IMR-90 (cell line): ENCODE results near the gene PLA2G4C. TPM values are rescaled to one million over a fixed set of nuclear protein-coding genes. Genes with fewer than 3 reads are reported as not detected.

Experiments
- ATAC-seq: fragments of 200-7000 bp; cut with Tn5 transposase; 2 replicates; pipeline ENCODE4 v1.9.1; 2020; ENCODE audit warnings: low read depth, mild to moderate bottlenecking, moderate library complexity
- BruUV-seq: library from RNA; stranded (reverse); fragments of 400-500 nt; replicated peaks from 2 replicates; lab custom pipeline; 2021; lab: Mats Ljungman, UMichigan
- CTCF ChIA-PET: fragments of 300-600 bp; formaldehyde crosslinking; extraction: SDS; loops from one replicate; lab custom pipeline; 2021; ENCODE audit warnings: antibody characterized with exemption; lab: Yijun Ruan, JAX
- POLR2A ChIA-PET: fragments of 300-600 bp; sonication (Branson Sonifier 250); formaldehyde crosslinking; loops from one replicate; lab custom pipeline; 2022; ENCODE audit warnings: antibody characterized with exemption; ENCODE audit not compliant: unreplicated experiment; lab: Charles Lee
- DNase-seq: peaks from one replicate; pipeline ENCODE4 v3.0.0; 2013
- H2AFZ ChIP-seq: replicated peaks from 2 replicates; pipeline ENCODE3; 2013; ENCODE audit warnings: low read length, mild to moderate bottlenecking; ENCODE audit not compliant: poor library complexity
- H2AK5ac ChIP-seq: 2 replicates; pipeline ENCODE4 v1.6.1; 2013; ENCODE audit warnings: low read depth, low read length, inconsistent platforms
- H2AK9ac ChIP-seq: replicated peaks from 2 replicates; pipeline ENCODE3; 2013; ENCODE audit warnings: mild to moderate bottlenecking, low read depth, low read length, moderate library complexity; ENCODE audit not compliant: poor library complexity
- H2BK120ac ChIP-seq: 2 replicates; pipeline ENCODE4 v1.6.1; 2013; ENCODE audit warnings: low read depth, low read length, inconsistent platforms
- H2BK15ac ChIP-seq: 3 replicates; pipeline ENCODE4 v1.6.1; 2013; ENCODE audit warnings: low read depth, low read length, inconsistent platforms
- H2BK20ac ChIP-seq: 2 replicates; pipeline ENCODE4 v1.6.1; 2013; ENCODE audit warnings: low read depth, mild to moderate bottlenecking, inconsistent platforms, low read length, moderate library complexity
- H2BK5ac ChIP-seq: 2 replicates; pipeline ENCODE4 v1.6.1; 2013; ENCODE audit warnings: mild to moderate bottlenecking, low read depth, low read length, inconsistent platforms; ENCODE audit not compliant: poor library complexity, severe bottlenecking
- H3K14ac ChIP-seq: replicated peaks from 2 replicates; pipeline ENCODE4 v1.6.1; 2013; ENCODE audit warnings: low read depth, low read length, inconsistent platforms
- H3K18ac ChIP-seq: 2 replicates; pipeline ENCODE4 v1.6.1; 2013; ENCODE audit warnings: low read depth, low read length, control low read depth
- H3K23ac ChIP-seq: 2 replicates; pipeline ENCODE4 v1.6.1; 2013; ENCODE audit warnings: low read depth, low read length, inconsistent platforms
- H3K27ac ChIP-seq: 2 replicates; pipeline ENCODE4 v1.5.1; 2013; ENCODE audit warnings: mild to moderate bottlenecking, control low read depth, low read length; ENCODE audit not compliant: insufficient read depth
- H3K27me3 ChIP-seq: 2 replicates; pipeline ENCODE4 v1.6.1; 2013; ENCODE audit warnings: low read length; ENCODE audit not compliant: control insufficient read depth, insufficient read depth
- H3K36me3 ChIP-seq: 2 replicates; pipeline ENCODE4 v1.6.1; 2013; ENCODE audit warnings: low read length, mixed read lengths; ENCODE audit not compliant: control insufficient read depth, insufficient read depth
- H3K4ac ChIP-seq: 2 replicates; pipeline ENCODE4 v1.6.1; 2013; ENCODE audit warnings: low read depth, low read length, inconsistent platforms
- H3K4me1 ChIP-seq: 2 replicates; pipeline ENCODE4 v1.6.1; 2013; ENCODE audit warnings: low read length, mixed read lengths; ENCODE audit not compliant: control insufficient read depth, insufficient read depth
- H3K4me2 ChIP-seq: 2 replicates; pipeline ENCODE4 v1.6.1; 2013; ENCODE audit warnings: low read depth, mild to moderate bottlenecking, control low read depth, low read length, moderate library complexity
- H3K4me3 ChIP-seq: 2 replicates; pipeline ENCODE4 v1.5.1; 2013; ENCODE audit warnings: low read depth, mild to moderate bottlenecking, control low read depth, low read length, moderate library complexity; ENCODE audit not compliant: insufficient read depth
- H3K56ac ChIP-seq: 2 replicates; pipeline ENCODE4 v1.6.1; 2013; ENCODE audit warnings: low read length, inconsistent platforms; ENCODE audit not compliant: insufficient read depth; ENCODE audit errors: extremely low read depth
- H3K79me1 ChIP-seq, 2 experiments: 2 replicates each; pipeline ENCODE4 v1.6.1; 2013; ENCODE audit warnings: low read length in 2 of 2, inconsistent platforms in 1 of 2, low read depth in 1 of 2
- H3K9ac ChIP-seq: 2 replicates; pipeline ENCODE4 v1.6.1; 2013; ENCODE audit warnings: low read depth, low read length, control low read depth
- H3K9me1 ChIP-seq: 2 replicates; pipeline ENCODE4 v1.6.1; 2013; ENCODE audit warnings: low read length, inconsistent platforms; ENCODE audit not compliant: insufficient read depth
- H3K9me3 ChIP-seq: 2 replicates; pipeline ENCODE4 v1.6.1; 2013; ENCODE audit warnings: low read length; ENCODE audit not compliant: control insufficient read depth, insufficient read depth
- H4K20me1 ChIP-seq: 2 replicates; pipeline ENCODE4 v1.6.1; 2013; ENCODE audit warnings: low read length, inconsistent platforms; ENCODE audit not compliant: insufficient read depth
- H4K5ac ChIP-seq: 2 replicates; pipeline ENCODE4 v1.6.1; 2013; ENCODE audit warnings: mild to moderate bottlenecking, low read depth, low read length, control low read depth
- H4K8ac ChIP-seq, 2 experiments: 2 replicates each; pipeline ENCODE4 v1.6.1; 2013; ENCODE audit warnings: low read depth in 2 of 2, low read length in 2 of 2, control low read depth in 1 of 2, inconsistent platforms in 1 of 2
- H4K91ac ChIP-seq: 2 replicates; pipeline ENCODE4 v1.6.1; 2013; ENCODE audit warnings: low read depth, low read length, inconsistent platforms; ENCODE audit not compliant: insufficient read depth
- ELK1 ChIP-seq: fragments of 150-350 bp; IDR thresholded peaks from 2 replicates; pipeline ENCODE4 v1.6.1; 2016; ENCODE audit warnings: low read depth, mild to moderate bottlenecking, low read length, moderate library complexity, borderline replicate concordance
- FOS ChIP-seq: fragments of 150-350 bp; IDR thresholded peaks from 2 replicates; pipeline ENCODE4 v1.6.1; 2016; ENCODE audit warnings: low read depth, low read length
- MXI1 ChIP-seq: IDR thresholded peaks from 2 replicates; pipeline ENCODE4 v1.6.1; 2012; ENCODE audit warnings: low read depth, mild to moderate bottlenecking, low read length, moderate library complexity, borderline replicate concordance
- NFE2L2 ChIP-seq: fragments of 150-350 bp; IDR thresholded peaks from 2 replicates; pipeline ENCODE4 v1.6.1; 2016; ENCODE audit warnings: low read depth, mild to moderate bottlenecking, low read length
- WGBS, 2 experiments: methylation state at CpG; one replicate each; pipeline versions ENCODE4 v1.1.5 to v1.1.7; 2013; ENCODE audit warnings: missing lambda C conversion rate in 2 of 2; ENCODE audit not compliant: insufficient read length in 1 of 2; ENCODE audit errors: extremely low coverage in 2 of 2; 5-methylcytosine and 5-hydroxymethylcytosine counted together
- dilution Hi-C: fragments of 300-500 bp; cut with HindIII; formaldehyde crosslinking; loops from one replicate; pipeline ENCODE4 v1.14.3; 2018; ENCODE audit warnings: low sequenced_read_pairs; ENCODE audit not compliant: unreplicated experiment
- in situ Hi-C: fragments of 300-500 bp; cut with MboI; formaldehyde crosslinking; loops from 3 replicates; pipeline ENCODE4 v1.14.3; 2019; ENCODE audit warnings: low sequenced_read_pairs, inconsistent platforms, mixed read lengths
- intact Hi-C: fragments of 100-400 bp; cut with micrococcal nuclease; formaldehyde crosslinking; loops from 2 replicates; pipeline ENCODE4 v1.10.0; 2022
- polyA plus RNA-seq, 3 experiments: library from polyadenylated mRNA; depleted of rRNA; stranded (reverse); fragments of >200 nt; gene quantifications; 2 replicates each; pipeline ENCODE4 v1.2.3, GENCODE V29; 2012; ENCODE audit warnings: low replicate concordance in 1 of 3
- total RNA-seq: library from RNA; depleted of rRNA; stranded (reverse); fragments of >200 nt; gene quantifications from 2 replicates; pipeline ENCODE4 v1.2.3, GENCODE V29; 2012

PLA2G4C gene
- total and polyA plus RNA-seq, 2 of the 4 experiments (the other 2 are of a cell fraction) = 4.3 to 5.7 TPM

DNA sequence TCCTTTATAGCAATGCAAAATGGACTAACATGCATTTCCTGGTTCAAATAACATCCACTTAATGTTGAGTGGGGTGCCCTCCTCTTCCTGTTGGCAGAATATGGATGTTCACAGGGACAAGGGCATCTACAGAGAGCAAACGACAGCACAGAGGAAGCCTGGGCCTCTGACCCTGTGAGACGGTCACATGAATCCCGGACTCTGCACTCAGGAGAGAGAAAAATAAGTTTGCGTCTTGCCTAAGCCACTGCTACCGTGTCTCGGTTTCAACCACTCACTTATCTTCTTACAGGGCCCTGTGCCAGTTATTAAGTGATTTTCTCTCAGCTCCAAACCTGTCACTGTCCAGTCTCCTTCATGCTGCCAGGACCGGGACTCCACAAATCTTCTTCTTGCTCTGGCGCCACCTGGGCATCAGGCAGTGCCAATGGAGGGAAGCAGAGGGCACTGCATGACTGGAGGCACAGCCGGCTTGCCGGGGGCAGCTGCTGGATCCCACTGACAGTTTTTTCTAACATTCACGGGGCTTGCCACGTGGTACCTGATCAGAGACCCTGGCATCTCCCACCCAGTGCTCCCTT is 47.7 kb upstream of the PLA2G4C start:
- no peak overlapping the region for H3K4ac ChIP-seq
- dilution Hi-C loops (no loop called here), intact Hi-C loops (no loop called here), in situ Hi-C loops (loop anchor here (5.0 to 10.0 kb wide), 2 partner anchors 51 to 193 kb away; no protein-coding TSS in a partner anchor)
- ATAC-seq (no peak), DNase-seq (no peak)
- H2BK20ac ChIP-seq = no peak overlapping the region
- H3K79me1 ChIP-seq = no peaks in the 10 kb centered on the region; a peak in 1 of 4 replicates
- no peak overlapping the region for H2BK5ac ChIP-seq
- no peaks in the 10 kb centered on the region for H3K9me3 ChIP-seq
- no peak overlapping the region for H3K14ac ChIP-seq
- H3K4me3 ChIP-seq = no peak overlapping the region
- no peak overlapping the region for H2AK9ac ChIP-seq
- H2AK5ac ChIP-seq = no peak overlapping the region
- POLR2A ChIA-PET = no interaction called here
- H3K23ac ChIP-seq = no peak overlapping the region
- BruUV-seq = no TSS peak
- no peak overlapping the region for H3K27ac ChIP-seq
- no peak overlapping the region for H3K9ac ChIP-seq
- H3K4me2 ChIP-seq = no peak overlapping the region
- CTCF ChIA-PET = no interaction called here
- no peak overlapping the region for H2AFZ ChIP-seq
- no peak overlapping the region for H3K18ac ChIP-seq
- H3K4me1 ChIP-seq = no peaks in the 10 kb centered on the region
- no peak overlapping the region for H4K5ac ChIP-seq
- peaks cover 17% of the 10 kb centered on the region for H3K36me3 ChIP-seq
- no peak overlapping the region for H2BK120ac ChIP-seq
- no peaks in the 10 kb centered on the region for H3K27me3 ChIP-seq
- H4K20me1 ChIP-seq = no peaks in the 10 kb centered on the region; the same call in 1 of the 2 replicates
- H3K56ac ChIP-seq = no peak overlapping the region
- no peak for TF ChIP-seq NFE2L2
- TF ChIP-seq ELK1 = no peak
- TF ChIP-seq MXI1 = no peak
- no peak for TF ChIP-seq FOS
- H3K9me1 ChIP-seq = no peaks in the 10 kb centered on the region
- no peak overlapping the region for H4K8ac ChIP-seq
- H4K91ac ChIP-seq = no peak overlapping the region
- WGBS, 2 experiments = 60% methylated on average over 2 of the region's 12 CpGs; no CpG with 5 or more reads in 1 of the 2 experiments
- H2BK15ac ChIP-seq = no peak overlapping the region
